LHCN-M2 (cell line): Measurements from ENCODE around the gene ST3GAL4. TPM values are rescaled to one million over a fixed set of nuclear protein-coding genes. Genes with fewer than 3 reads are reported as not detected.
"Not testable (repeated sequence)": the region's sequence is repeated elsewhere in the genome, so short reads cannot be mapped to it uniquely, and the experiment has no call there.

ENCODE experiments used
- DNase-seq: peaks from one replicate; pipeline ENCODE4 v3.0.0-alpha.2; 2012; ENCODE audit warnings: low read depth
- total RNA-seq: library from RNA; depleted of rRNA; stranded (reverse); fragments of >200 nt; gene quantifications from 2 replicates; pipeline ENCODE4 v1.2.3, GENCODE V29; 2014

ST3GAL4 gene
- total RNA-seq, 1 experiment from 2014 or later, result 36.3 TPM

DNA sequence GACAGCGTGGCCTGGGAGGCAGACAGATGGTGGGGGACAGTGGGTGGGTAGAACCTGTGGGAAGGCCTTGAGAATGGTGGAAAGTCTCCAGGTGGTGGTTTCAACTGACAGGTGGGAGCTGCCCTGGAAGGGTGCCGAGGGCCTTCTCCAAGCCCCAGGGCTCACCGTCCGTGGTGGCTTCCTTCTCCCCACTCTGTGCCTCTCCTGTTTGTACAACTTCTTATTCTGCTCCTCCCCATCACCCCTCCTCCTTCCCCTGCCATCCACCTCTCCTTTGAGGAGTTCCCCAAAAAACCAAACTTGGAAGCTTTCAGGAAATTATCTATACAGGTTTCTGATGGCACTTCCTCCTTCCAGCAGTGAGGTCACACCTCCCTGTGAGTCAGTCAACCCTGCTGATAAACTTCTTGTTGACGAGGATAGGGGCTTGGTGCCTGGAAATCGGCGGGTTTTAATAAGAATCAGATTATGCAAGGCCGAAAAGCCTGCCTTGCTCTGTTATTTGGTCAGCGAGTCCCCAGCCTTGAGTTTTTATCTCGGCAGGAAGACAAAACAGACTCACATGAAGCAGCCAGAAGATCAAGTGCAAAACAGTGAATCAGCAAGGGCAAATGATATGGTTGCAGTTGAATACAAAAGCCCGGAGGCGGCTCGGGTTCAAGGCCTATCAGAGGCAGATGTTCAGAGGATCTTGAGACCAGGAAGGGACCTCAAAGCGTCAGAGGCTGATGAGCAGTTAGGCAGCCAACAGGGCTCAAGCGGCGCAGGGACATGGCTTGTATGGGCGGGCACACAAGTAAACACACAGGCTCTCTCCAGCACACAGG is 9.5 kb upstream of the ST3GAL4 start:
- no peak for DNase-seq

DNA sequence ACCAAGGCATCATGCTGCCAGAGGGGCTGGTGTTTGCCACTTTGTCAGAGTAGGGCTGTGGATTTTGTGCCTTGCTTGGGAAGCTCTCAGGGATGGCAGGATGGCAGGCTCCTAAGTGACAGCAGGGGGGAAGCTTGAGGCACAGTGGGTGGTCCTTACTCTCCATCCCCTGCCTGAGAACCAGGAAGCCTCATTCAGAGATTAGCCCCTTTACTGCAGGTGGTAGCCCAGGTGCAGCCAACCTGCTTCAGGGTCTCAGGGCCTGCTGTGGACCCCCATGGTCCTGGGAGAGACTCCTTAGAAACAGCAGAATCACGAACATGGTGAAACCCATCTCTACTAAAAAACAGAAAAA is 8.9 kb upstream of the ST3GAL4 start:
- DNase-seq, result no peak

DNA sequence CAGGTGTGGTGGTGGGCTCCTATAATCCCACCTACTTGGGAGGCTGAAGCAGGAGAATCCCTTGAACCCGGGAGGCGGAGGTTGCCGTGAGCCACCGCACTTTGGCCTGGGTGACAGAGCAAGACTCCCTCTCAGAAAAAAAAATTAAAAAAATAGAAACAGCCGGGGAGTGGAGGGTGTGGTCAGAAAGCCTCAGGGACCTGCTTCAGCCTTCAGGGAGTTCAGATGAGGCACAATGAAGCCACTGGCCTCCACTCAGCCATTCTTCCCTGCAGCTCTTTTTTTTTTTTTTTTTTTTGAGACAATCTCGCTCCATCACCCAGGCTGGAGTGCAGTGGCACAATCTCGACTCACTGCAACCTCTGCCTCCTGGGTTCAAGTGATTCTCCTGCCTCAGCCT is 8.5 kb upstream of the ST3GAL4 start:
- not testable (repeated sequence) for DNase-seq

DNA sequence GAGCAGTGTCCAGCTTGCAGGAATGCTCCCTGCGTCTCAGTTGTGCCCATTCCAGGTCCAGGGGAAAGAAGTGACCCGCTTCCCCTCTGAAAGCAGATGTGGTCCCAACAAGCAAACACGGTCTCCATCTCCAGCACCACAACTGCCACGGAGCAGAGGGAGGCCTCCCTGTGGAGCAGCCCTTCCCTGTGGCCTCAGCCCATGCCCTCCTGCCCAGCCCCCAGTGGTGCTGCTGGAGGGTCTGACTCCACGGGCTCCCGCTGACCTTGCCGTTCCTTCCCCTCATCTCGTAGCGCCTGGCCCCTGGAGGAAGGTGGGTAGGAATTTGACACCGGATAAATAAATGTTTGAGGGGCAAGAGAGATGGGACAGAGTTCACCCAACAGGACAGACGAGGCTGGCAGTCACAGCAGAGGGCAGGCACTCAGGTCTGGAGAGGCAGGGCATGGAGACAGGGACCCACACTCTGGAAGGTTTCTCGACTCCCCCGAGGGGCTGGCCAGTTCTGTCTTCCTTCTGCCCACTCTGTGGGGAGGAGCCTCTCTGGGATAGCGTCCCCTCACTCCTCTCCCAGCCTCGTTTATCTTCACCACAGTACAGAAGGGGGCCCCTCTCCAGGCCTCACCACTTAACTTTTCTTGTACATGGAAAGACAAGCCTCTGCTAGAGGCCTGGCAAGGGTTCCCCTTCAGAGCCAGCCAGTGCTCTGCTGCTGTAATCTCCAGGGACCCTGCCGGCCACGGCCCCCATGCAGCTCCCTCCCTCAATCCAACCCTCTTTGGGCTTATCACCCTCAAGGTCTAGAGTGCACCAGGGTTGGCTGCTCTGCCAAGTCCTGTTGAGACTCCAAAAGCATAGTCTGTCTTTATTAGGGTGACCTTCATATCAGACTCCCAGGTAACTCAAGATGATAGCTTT is 7.5 kb upstream of the ST3GAL4 start:
- no peak for DNase-seq

DNA sequence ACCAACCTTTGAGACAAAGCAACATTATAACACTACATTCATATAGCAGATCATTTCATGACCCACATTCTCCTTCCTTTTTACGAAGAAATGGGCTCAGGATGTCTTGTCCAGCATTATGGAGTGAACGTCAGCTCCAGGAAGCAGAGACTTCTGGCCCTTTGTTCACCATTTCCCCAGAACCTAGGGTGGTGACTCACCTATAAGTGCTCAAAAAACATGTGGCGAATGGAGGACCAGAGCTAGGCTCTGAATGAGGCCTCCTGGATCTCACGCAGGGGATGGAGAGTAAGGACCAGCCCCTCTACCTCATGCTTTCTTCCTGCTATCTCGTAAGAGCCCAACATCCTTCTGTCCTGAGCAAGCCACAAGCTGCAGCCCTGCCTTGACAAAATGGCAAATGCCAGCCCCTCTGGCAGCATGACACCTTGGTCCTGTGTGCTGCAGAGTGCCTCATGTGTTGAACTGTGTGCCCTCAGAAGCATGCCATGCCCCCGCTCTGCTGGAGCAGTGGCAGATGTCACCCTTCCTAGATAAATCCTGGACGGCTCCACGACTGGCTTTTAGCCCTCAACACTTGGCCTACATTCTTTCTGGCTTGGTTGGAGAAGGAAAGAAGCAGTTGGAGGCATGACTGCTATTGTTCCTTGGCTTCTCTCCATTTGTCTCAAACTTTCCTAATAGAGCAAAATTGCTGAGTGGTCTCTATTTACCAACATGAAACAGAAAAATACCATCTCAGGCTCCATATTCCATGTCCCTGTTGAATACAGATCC is 6.5 kb upstream of the ST3GAL4 start:
- no peak for DNase-seq

DNA sequence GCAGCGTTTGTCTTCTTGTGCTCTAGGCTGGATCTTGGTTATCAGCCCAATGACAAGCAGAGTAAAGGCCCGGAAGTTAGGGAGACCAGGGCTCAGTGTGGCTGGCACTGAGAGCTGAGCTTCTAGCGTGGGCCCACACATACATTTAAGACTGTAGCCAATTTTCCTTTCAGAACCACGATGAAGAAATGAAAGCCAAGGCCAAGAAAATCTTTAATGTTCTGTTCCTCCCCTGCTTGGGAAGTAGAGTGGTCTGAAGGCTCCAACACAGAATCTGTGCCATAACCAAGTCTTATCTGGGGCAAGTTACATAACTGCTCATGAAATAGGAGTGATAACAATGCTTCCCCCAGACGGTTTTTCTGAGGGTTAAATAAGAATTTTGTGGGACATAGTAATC is 4.7 kb upstream of the ST3GAL4 start:
- no peak for DNase-seq

DNA sequence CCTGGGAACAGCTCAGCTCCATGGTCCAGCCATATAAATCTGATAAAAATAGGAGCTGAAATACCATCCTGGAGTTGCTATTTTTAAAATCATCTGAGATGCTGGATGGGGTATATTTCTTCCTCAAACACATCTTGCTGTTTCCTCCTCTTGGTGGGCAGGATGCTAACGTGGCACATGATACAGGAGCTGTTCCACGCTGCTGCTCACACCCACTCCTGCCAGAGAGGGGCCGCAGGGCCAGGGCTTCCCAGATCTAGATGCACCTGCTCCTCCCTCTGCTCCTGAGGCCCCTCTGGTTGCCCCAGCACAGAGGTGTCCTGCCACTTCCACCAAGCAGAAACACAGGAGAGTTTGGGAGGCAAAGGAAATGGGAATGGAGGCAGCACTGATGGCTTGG is 3.3 kb upstream of the ST3GAL4 start:
- no peak for DNase-seq

DNA sequence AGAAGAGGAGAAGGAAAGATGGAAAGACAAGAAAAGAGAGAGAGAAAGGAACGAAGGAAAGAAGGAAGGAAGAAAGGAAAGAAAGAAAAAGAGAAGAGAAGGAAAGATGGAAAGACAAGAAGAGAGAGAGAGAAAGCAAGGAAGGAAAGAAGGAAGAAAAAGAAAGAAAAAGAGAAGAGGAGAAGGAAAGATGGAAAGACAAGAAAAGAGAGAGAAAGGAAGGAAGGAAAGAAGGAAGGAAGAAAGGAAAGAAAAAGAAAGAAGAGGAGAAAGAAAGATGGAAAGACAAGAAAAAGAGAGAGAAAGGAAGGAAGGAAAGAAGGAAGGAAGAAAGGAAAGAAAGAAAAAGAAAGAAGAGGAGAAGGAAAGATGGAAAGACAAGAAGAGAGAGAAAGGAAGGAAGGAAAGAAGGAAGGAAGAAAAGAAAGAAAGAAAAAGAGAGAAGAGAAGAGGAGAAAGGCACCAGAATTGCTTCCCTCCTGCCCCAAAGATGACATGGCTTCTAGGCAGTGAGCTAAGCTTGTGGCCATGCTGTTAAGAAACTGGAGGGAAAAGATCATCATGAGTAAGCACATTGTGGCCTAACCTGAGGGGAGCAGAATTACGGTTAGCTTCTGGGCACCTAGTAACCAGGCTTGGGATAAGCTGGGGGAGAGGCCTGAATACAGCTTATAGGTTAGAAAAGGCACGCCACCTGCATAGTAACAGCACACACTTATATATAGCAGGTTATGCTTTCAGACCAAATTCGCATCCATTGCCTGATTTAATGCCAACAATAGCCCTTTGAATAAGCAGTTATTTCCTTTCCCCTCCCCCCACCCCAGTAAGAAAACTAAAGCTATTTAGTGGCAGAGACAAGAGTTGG is 2.3 kb upstream of the ST3GAL4 start:
- DNase-seq, result peak; percentile 73

DNA sequence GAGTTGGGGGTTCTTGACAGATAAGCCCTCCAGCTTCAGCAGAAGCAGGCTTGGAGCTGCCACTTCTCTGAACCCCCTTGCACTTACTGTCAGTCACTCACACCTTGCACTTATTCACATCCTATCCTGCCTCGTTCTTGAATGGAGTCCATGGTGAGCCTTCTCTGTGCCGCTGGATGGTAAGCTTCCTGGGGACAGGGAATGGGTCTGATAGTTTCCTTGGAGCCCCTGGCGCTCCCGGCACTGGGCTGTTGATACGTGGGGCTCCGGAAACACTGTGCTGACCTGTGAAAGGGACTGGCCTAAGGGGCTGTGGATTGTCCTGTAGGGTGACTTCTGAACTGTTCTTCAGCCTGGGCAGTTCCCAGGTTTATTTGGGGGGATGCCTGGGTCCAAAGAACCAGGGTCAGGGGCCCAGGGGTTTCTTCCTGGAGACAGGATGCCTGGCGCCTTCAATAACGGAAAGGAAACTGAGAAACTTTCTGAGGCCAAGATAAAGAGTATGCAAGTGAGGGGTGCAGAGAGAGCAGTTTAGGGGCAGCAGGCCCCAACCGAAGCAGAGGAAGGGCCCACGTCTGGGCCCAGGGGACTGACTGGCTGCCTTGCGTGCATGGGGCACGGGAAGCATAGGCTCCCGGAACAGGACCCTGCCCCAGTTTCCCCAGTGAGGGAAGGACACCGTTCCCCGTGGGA is 709 bp upstream of the ST3GAL4 start:
- no peak for DNase-seq

DNA sequence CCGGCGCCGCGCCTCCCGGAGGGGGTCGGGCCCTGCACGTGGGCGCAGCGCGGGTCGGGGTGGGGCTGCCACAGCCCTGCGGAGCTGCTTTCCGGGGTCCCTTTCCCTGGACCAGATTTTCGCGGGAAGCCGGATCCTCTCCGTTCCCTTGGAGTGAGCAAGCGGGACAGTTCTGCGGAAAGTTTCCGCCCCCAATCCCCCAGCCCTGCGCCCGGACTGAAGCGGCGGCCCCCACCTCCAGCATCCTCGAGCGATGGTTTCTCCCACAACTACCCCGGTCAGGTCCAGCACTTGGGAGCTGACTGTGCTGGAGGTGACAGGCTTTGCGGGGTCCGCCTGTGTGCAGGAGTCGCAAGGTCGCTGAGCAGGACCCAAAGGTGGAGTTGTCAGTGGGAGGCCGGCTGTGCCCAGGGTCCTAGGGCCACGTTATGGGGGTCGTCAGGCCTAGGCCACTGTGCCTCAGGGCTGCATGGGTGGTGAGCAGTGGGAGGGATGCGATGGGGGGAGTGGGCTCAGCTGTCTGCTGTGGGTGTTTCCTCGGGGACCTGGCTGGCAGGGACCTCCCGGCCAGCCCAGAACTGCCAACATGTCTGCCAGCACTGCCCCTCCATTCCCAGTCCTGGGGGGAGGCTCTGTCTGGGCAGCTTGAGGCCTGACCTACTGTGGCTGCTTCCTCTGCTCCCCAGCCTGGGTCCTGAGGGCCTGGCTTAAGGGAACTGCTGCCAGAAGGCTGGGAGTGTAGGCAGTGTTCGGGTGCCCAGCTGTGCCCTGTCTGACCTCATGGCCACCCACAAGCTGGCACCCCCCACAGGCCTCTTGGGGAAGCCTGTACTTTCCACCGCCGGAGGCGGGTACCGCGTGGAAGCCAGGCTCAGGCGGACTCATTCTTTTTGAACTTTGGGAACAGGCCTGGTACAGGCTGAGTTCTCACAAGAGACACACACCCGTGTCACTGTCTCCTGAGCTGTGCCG is 726 bp downstream of the ST3GAL4 start:
- peak; percentile 71 for DNase-seq

DNA sequence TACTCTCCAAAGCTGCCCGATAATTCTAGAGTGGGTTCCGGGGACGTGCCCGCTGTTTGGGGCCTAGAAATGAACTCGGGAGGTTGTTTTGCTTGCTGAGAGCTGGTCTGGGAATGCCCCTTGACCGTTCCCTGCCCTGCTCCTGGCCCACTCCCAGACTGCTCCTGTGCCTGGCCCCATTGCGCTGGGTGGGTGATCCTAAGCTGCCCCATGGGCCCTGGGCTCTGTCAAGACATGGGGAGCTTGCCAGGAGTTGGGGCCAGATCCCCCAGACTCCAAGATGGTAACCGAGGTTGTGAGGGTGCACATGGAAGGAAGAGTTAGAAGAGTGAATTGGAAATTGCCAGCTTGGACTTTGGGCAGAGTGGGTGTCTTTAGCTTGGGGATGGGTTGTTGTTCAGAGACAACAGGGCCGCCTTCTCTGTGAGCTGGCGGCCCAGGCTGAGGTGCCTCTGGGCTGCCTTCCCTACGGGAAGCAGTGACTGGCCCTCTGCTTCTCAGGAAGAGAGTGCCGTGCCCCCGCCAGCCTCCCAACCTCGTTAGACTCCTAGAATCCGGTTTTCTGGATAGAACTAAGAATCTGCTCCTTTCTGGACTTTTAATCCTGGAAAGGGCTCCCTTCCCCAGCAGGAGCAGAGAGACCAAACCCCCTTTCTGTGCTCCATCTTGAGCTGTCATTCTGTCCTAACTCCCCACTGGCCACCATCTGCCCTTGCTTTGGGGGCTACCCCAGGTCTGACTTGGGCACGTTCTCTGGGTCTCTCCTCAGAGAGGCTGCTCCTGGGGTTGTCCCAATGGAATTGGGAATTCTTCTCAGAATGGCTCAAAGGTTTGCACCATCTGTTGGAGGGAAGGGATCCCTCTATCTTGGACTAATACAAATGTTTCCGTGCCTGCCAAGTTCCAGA is 1.8 kb downstream of the ST3GAL4 start:
- DNase-seq, result no peak

DNA sequence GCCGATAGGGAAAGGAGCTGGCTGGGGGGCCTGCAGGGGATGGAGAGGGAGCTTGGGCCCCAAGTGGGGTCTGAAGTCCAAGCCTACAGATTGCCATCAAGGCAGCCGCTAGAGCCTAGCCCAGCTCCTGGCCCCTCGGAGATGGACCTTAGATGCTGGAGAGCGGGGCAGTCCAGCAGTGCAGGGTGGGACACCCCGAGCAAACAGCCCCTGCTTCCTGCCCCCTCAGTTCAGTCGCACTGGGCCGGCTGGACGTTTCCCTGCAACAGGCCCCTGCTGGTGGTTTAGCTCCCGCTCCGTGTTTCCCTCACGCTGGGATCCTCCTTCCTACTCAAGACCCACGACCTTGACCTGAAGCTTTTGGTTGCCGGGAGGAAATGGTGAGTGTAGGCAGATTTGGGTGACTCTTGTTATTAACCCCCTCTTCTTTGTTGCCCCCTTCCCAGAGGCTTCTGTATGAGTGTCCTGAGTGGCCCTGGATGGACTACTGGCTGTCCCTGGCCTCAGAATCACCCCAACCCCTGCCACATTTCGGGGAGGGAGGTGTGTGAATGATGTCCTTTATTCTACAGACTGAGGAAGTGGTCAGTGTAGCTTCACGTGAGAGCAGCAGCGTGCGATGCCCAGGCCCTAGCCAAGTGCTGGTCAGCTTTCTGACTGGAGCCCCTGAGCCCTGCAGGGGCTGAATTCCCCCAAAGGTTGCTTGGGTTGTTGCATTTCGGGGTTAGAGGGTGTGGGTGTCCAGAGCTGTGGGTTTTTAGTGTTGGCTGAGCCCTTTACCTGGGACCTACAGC is 2.7 kb downstream of the ST3GAL4 start:
- no peak for DNase-seq

DNA sequence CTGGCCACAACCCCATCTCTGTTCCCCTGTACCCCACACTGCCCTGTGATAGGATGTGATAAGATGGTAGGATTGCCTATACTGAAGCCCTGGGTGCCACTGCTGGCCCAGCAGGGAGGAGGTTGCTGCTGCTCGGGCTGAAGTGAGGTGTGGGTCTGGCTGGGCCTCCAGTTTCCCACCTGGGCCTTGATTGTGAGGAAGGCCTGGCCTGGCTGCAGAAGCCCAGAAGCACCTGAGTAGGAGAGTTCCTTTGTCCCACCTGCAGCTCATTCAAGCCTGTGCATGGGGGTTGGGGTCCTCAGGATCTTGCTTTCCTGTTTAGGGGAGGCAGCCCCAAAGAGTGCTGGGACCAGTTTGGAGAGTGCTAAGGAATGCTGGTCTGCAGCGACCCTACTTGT is 3.3 kb downstream of the ST3GAL4 start:
- no peak for DNase-seq

DNA sequence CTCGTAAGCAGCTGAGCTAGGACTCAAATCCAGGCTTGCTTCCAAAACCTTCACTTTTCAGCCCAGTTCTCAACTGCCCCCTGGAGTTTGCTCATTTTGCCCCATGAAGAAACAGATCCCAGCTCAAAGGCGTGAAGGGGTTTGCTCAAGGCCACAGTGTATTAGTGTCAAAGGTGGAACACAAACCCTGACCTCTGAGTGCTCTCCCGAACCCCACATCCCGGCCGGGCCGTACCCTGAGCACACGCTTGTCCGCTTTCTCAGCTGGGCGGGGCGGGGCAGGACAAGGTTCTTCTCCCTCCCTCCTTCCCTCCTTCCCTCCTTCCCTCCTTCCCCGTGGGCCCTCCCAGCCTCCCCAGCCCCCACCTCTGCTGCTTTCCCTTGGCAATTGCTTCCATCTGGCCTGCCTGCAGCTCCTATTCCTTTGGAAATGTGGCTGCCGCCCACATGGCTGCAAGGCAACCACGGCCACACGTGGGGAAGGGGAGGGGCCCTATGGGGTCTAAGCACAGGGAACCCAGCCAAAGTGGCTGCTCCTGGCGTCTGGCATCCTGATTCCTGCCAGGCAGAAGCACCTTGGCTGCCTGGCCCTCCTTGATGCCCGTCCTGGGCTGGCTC is 4.1 kb downstream of the ST3GAL4 start:
- no peak for DNase-seq

DNA sequence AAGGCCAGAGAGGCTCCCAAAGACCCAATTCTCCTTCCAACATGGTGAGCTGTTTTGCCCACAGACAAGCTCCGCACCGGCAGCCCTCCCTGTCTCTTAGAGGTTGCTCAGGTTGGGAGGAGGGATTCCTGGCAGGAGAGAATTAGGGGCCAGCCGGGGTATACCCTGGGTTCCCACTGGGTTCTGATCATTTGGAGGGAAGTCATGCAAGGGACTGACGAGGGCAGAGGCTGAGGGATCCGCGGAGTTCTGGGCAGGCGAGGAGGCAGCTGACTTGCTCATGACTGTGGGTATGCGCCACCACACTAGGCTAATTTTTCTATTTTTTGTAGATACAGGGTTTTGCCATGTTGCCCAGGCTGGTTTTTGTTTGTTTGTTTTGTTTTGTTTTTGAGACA is 4.6 kb downstream of the ST3GAL4 start:
- no peak for DNase-seq

DNA sequence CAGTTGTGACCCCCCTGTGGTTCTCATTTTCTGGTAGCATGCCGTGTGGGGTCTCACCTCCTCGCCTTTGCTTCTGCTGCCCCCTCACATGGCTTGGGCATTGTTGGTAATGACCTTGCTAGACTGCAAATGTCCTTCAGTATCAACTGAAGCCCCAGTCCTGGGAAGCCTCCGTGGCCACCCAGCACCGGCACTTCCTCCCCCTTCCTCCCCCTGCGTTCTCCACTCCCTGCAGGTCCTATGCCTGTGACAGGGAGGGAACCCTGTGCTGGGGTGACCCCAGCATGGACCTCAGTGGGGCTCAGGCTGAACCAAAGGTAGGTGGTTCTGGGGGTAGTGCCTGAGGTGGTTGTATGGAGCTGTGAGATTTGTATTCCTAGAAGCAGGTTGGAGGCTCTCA is 5.9 kb downstream of the ST3GAL4 start:
- no peak for DNase-seq
